Sciatic nerve (tissue), 2 donors: Measurements from ENCODE around the gene RPS6KB1. TPM values are rescaled to one million over a fixed set of nuclear protein-coding genes. Genes with fewer than 3 reads are reported as not detected.
"Not testable (repeated sequence)": the region's sequence is repeated elsewhere in the genome, so short reads cannot be mapped to it uniquely, and the experiment has no call there.

Source experiments
- ATAC-seq: fragments of 200-7000 bp; cut with Tn5 transposase; one replicate; pipeline ENCODE4 v1.9.1; 2020; ENCODE audit warnings: mild to moderate bottlenecking, moderate library complexity
- DNase-seq: peaks from one replicate; pipeline ENCODE4 v3.0.0-alpha.2; 2020; ENCODE audit warnings: low spot score
- intact Hi-C: fragments of 100-400 bp; cut with DNase I; formaldehyde crosslinking; loops from one replicate; pipeline ENCODE4 v1.14.2; 2022
- total RNA-seq: library from RNA; stranded (reverse); fragmentation: NEBNext Ultra II Directional; extraction: Animal tissue kit (Norgen Biotek cat#: 25700); gene quantifications from one replicate; pipeline ENCODE4 v1.2.1, GENCODE V29; 2021
- donor health status: DM: no; HTN: no; CAD: no.
- donor health status: DM: no; HTN: no; CAD: no.

Gene RPS6KB1
- 56.2 TPM for total RNA-seq

DNA sequence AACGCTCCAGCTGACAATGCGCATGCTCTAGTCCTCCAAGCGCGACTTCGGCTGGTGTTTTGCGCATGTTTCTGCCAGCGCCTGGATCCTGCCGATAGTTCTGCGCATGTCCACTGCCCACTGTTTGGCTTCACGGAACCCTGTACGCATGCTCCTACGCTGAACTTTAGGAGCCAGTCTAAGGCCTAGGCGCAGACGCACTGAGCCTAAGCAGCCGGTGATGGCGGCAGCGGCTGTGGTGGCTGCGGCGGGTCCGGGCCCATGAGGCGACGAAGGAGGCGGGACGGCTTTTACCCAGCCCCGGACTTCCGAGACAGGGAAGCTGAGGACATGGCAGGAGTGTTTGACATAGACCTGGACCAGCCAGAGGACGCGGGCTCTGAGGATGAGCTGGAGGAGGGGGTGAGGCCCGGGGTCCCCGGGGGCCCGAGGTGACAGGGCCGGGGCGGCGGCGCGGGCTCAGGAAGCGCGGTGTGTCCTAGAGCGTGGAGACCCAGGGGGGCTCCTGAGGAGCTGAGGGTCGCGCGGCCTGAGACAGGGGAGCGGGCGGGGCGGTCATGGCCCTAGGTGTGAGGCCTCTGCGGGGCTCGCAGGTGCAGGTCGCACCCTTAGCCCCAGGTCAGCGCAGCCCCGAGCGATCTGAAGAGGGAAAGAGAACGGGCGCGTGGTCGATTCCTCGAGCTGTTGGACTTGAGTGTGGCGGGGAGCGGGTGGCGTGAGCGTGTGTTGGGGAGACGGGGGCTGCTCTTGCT lies at the start of gene RPS6KB1, which contains the start of gene TUBD1:
RPS6KB1 (plus strand) TSS at position 198 of the 752 bp plus-strand sequence; CDS start at position 262, 64 bp downstream.
TUBD1 (minus strand) TSS at position 20 of the 752 bp plus-strand sequence. CDS start 1,941 bp downstream, outside the sequence.
- intact Hi-C loops, result no loop called here

GRCh38 chr17:59844884-59845594 lies 47.9 kb upstream of the RPS6KB1 start:
- intact Hi-C loops, result no loop called here
- ATAC-seq (no peak), DNase-seq (no peak)

More for the DNA sequence above, at the start of gene RPS6KB1, which contains the start of gene TUBD1:
- ATAC-seq (peak; percentile 99), DNase-seq (peak; percentile 97)

DNA sequence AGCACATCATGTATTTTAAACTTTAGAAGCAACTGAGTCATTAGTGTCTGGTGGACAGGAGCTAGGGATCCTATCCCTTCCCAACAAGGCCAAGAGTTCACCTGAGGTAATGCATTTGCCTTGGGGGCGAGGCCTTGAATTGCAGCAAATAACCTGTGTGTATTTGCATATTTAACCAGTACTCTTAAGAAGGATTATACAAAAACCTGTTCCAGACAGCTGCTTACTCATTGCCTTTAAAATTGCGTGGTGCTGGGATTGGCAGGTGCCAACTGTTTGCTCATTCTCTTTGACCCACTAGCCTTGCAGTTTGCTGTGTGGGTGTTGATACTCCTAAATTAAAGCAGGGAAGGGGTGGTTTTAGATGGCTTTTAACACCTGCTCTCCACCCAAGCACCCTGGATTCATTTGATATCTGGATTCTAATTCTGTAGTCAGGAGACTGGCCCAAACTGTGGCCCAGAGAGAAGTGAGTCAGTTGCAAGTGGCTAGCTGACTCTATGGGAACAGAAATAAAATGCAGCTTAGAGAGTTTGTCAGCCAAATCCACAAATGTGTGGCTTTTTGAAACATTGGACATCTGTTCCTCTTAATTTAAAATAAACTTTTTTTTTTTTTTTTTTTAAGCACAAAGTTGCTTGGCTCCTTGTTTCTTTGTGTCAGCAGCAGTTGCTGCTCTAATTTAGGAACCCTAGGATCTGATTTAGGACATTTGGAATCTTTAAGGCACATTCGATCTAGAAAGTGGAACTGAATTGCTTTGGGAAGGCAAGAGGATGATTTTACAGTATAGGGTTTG lies 47.1 kb upstream of the RPS6KB1 start:
- intact Hi-C loops, result no loop called here
- no peak for DNase-seq

DNA sequence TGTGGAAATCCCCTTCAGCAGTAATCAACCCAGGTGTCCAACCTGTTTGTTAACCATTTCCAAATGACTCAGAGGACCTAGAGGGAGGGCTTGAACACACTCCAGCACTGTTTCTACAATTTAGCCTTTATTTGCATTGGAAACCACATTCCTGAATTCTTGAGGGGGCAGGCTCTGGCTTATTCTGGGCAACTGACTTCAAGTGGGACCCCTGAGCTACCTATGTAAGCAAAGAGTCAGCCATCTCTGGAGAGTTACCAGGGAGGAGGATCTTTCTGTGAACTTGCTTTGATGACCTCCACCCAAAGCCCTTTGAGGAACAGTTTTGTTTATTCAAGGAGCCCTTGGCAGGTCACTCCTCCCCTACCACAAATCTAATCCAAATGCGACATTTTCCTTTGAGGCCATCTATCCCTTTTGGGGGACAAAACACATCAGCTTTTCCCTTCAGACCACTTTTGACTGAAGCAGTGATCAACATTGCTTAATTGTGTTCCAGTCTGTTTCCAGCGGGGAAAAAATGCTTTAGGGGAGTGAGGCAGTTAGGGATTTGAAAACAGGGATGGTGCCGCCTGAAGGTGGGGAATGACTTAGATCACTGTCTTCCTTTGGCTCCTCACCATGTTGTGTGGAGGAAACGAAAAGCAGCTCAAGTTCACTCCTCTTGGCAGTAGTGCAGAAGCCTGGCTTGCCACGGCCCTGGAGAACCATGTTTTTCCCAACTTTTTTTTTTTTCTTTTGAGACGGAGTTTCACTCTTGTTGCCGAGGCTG lies 46.3 kb upstream of the RPS6KB1 start:
- DNase-seq, result peak; percentile 74
- intact Hi-C loops, result no loop called here
- ATAC-seq, result peak; percentile 86

More for the DNA sequence above, 47.1 kb upstream of the RPS6KB1 start:
- peak; percentile 66 for ATAC-seq

DNA sequence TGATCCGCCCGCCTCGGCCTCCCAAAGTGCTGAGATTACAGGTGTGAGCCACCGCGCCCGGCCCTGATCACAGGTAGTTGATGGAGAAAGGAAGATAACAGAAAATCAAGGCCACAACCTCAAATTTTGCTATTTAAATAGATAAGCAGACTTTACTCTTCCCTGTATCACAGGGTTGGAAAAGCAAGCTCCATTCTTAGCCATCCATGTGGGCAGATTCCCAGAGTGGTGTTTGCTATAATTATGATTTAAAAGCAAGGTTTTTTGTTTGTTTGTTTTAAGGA lies 44.6 kb upstream of the RPS6KB1 start:
- ATAC-seq, result no peak
- intact Hi-C loops, result no loop called here
- no peak for DNase-seq

- DNase-seq, result peak; percentile 73
- intact Hi-C loops, result no loop called here
- ATAC-seq, result no peak
Observed at GRCh38 chr17:59848778-59849177, 44.1 kb upstream of the RPS6KB1 start.

DNA sequence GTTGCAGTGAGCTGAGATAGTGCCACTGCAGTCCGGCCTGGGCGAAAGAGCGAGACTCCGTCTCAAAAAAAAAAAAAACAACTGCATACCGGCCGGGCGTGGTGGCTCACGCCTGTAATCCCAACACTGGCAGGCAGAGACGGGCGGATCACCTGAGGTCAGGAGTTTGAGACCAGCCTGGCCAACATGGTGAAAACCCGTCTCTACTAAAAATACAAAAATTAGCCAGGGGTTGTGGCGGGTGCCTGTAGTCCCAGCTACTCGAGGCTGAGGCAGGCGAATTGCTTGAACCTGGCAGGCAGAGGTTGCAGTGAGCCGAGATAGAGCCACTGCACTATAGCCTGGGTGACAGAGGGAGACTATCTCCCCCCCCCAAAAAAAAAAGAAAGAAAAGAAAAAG lies 42.6 kb upstream of the RPS6KB1 start:
- intact Hi-C loops, DNase-seq, ATAC-seq: not testable (repeated sequence)

DNA sequence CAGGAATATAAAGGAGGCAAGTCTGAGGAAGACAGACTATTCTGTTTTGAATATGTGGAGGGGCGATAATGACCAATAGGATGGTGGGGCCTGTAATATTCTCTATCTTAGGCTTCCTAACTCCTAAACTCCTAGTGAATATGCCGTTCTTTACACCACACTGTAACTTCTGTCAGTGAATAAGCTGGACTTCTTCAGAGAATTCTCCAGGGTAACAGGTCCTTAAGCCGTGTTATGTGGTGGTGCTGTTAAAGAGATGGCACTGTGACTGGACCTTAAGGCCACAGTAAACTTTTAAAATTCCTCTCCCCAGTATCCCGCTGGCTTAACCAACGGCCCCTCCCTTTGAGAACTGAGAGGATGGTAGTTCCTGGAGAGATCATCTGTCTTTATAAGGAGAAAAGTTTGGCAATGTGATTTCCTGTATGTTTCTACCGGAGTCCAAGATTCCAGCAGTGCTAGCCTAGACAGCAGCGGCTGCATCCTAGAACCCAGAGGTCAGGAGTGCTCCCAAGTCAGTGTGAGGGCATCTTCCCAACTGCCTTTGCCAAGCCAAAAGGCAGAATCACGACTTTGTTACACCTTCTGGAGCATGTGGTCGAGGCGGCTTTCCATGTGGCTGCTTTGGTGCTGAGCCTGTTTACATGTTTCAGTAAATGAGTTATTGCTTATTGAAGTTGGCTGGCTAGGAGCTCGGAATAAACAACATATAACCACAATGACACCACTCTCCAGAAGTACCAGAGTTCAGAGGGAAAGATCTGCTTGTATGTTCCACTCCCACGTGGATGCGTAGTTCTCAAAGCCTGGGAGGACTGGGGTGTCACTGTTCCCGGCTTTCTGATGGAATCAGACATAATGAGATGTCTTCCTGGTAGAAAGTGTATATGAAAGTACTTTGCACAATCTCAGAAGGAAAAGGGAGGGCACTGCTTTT lies 41.2 kb upstream of the RPS6KB1 start:
- intact Hi-C loops, result no loop called here
- DNase-seq (peak; percentile 73), ATAC-seq (peak; percentile 78)

- DNase-seq, intact Hi-C loops, ATAC-seq: not testable (repeated sequence)
Observed at GRCh38 chr17:59852847-59853167, 40.1 kb upstream of the RPS6KB1 start.

DNA sequence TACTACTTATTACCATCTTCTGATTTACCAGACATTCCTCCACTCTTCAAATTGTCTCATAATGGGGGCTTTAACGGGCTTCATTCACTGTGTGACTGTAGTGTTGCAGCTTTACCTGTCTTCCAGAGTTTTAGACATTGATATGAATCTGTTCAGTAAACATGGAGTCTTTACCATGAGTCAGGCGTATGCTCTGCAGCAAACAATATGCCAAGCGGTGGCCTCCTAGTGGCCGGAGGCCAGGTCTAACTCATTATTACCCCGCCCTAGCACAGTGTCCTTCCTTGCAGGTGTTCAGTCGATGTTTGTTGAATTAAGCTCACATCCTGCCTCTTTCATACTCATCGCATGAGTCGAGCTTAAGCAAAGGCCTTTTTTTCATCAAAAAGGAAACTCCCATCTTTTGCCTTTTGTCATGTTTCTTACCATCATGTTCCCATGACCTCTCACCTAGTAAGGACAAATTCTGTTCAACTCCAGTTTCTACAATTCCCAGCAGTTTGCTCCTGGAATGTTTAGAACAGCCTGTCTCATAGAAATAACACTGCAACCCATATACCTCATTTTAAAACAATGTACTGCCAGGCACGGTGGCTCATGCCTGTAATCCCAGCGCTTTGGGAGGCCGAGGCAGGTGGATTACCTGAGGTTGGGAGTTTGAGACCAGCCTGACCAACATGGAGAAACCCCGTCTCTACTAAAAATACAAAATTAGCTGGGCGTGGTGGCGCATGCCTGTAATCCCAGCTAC lies 39.6 kb upstream of the RPS6KB1 start:
- DNase-seq (no peak), ATAC-seq (no peak)
- intact Hi-C loops, result no loop called here

- intact Hi-C loops, ATAC-seq, DNase-seq: not testable (repeated sequence)
Observed at GRCh38 chr17:59853919-59854729, 38.8 kb upstream of the RPS6KB1 start.

DNA sequence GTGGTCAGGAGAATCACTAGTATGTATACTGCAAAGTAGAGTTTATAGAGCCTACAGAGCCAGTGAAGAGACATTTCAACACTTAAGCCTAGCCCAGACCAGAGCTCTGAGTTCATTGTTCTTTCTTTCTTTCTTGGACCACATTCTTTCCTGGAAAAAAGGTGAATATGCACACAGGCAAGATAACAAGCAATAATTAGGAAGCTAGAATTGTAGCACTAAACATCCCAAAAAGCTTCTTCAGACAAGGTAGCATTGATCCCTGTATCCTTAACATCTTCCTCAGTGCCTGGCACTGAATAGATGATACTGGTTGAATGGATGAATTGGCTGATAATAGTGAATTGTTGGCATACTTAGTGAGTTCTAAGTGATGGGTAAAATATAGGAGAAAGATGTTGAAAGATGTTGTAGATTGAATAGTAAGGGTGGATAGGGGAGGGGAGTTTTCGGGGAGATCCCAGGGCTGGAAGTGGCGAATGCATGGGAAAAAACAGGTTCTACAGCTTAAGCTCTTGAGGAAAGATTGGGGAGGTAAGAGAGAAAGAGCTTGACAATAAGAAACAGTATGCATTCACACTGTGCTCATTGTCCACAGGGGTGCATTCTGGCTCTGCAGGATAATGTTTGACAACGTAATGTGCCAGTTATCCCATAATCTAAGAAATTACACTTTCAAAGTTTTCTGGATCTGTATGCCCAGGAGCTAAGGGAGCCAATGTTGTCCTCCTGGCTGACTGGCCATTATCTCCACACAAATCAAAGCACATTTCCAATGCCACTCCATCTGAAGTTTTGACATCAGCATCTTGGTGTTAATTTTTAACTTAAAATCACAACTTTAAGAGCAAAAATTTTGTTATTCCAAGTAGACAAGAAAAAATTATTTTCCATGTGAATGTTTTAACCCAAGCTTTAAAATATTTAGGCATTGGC lies 35.8 kb upstream of the RPS6KB1 start:
- DNase-seq (no peak), ATAC-seq (no peak)
- intact Hi-C loops, result no loop called here

- ATAC-seq (no peak), DNase-seq (no peak)
Observed at GRCh38 chr17:59858167-59858816, 34.6 kb upstream of the RPS6KB1 start.

DNA sequence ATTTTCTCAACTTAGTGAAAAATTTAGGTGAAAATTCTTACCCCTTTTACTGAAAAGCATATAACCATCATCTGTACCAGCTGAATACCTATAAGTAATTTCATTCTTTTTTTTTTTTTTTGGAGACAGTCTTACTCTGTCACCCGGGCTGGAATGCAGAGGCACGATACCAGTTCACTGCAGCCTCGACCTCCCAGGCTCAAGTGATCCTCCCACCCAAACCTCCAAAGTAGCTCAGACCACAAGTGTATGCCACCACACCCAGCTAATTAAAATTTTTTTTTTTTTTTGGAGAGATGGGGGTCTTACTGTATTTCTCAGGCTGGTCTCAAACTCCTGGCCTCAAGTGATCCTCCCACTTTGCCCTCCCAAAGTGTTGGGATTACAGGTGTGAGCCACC lies 34.0 kb upstream of the RPS6KB1 start:
- DNase-seq, result peak; percentile 10
- intact Hi-C loops, result no loop called here
- ATAC-seq, result no peak

More at GRCh38 chr17:59858167-59858816, 34.6 kb upstream of the RPS6KB1 start:
- intact Hi-C loops, result no loop called here
